MM.1S (cell line): ENCODE results near the gene CPLX4.

Source experiments
- EZH2 ChIP-seq: fragments of 300-600 bp; sonication (generic); optimal IDR thresholded peaks from 2 replicates; pipeline ENCODE3; 2017; ENCODE audit warnings: low read depth, mild to moderate bottlenecking, antibody characterized with exemption, low read length, mixed read lengths
- TF ChIP-seq, protein P1 (sequence below): fragments of 300-600 bp; sonication (generic); IDR thresholded peaks from 2 replicates; pipeline ENCODE4 v1.5.1; 2016; ENCODE audit warnings: antibody characterized with exemption, low read length, mixed read lengths

DNA sequence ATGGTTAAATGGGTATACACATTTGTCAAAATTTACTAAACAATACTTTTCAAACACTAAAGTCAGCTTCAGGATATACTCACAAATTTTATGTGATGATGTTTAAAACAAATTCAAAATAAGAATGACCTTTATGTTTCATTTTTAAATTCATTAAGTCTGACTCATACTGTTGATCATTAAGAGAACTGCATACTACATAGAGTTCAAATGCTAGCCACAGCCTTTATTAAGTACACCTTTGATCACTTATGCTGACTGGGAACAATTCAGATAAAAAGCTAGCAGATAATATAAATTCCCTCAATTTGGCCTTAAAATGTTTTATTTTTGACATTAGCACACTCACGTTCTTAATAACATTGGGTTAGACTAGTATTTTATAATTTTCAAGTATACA is 26.5 kb upstream of the CPLX4 start:
- TF ChIP-seq, protein P1, sequence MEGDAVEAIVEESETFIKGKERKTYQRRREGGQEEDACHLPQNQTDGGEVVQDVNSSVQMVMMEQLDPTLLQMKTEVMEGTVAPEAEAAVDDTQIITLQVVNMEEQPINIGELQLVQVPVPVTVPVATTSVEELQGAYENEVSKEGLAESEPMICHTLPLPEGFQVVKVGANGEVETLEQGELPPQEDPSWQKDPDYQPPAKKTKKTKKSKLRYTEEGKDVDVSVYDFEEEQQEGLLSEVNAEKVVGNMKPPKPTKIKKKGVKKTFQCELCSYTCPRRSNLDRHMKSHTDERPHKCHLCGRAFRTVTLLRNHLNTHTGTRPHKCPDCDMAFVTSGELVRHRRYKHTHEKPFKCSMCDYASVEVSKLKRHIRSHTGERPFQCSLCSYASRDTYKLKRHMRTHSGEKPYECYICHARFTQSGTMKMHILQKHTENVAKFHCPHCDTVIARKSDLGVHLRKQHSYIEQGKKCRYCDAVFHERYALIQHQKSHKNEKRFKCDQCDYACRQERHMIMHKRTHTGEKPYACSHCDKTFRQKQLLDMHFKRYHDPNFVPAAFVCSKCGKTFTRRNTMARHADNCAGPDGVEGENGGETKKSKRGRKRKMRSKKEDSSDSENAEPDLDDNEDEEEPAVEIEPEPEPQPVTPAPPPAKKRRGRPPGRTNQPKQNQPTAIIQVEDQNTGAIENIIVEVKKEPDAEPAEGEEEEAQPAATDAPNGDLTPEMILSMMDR, result no peak
- no peak for TF ChIP-seq EZH2
